ENCODE results near the gene ADAM12. TPM values are rescaled to one million over a fixed set of nuclear protein-coding genes. Genes with fewer than 3 reads are reported as not detected.

Gene ADAM12
- total RNA-seq, 2 donors from 2014 or later, result 0.46 TPM; not detected in 1

DNA sequence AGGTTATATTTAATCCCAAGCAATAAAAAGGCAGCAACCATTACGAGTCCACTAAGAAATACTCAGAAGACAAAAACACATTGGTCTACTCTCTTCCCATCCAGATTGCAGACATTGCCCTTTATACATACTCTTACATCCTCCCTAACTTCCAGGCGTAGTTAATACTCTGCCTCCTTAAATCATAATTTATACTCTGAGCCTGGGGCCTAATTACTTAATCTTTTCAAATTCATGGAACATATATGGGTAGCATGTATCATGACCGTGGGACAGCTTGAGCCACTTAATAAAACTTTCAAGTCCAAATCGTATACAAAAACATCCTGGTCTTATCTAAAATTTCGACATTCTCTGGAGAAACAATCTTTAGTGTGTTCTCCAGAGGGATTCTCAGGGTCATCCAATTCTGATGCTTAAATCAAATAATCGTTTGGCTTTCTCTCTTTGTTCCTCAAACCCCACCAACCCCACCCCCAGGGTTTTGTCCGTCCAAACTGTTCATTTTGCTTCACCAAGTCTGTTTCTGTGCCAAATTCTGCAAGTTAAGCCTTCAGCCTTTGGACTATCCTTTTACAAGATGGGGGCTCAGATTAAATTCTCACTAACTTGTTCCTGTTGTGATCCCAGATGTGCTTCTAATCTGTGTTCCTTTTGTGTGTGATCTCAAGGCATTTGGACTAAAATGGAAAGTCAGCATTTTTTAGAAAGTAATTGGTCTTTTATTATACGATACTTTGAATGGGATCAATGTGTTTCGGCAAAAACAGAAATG, 86.4 kb downstream of the ADAM12 start:
- Mint-ChIP-seq H3K4me3 (no peak overlapping the region), H3K27ac (no peak overlapping the region), H3K36me3 (ENCODE audit: low read depth) (no peaks in the 10 kb centered on the region), H3K27me3 (ENCODE audit: insufficient read depth) (peaks cover 1% of the 10 kb centered on the region), H3K9me3 (peaks cover 5% of the 10 kb centered on the region), H3K4me1 (no peaks in the 10 kb centered on the region)
- no peaks in the 10 kb centered on the region for H3K27me3 ChIP-seq (ENCODE audit: control insufficient read depth, insufficient read depth, low read length, poor library complexity, severe bottlenecking)
- WGBS, 2 experiments (ENCODE audit: insufficient coverage in 1 of 2, insufficient read length in 1 of 2), result 87 to 92% methylated on average over 7 to 9 of the region's 9 CpGs
- no peak overlapping the region for H3K4me3 ChIP-seq (ENCODE audit: low read length)
- H3K27ac ChIP-seq (ENCODE audit: low read depth, low read length), result no peak overlapping the region
- no peak for TF ChIP-seq CTCF (conservative IDR thresholded peaks at IDR 0.05)
- no peak overlapping the region for H3K9ac ChIP-seq (ENCODE audit: extremely low read depth, low read length, poor library complexity, severe bottlenecking)
- DNase-seq, result no peak
- H3K9me3 ChIP-seq (ENCODE audit: control insufficient read depth, low read length), result no peaks in the 10 kb centered on the region
- H3K36me3 ChIP-seq (ENCODE audit: control insufficient read depth, insufficient read depth, low read length), result no peaks in the 10 kb centered on the region
- no peaks in the 10 kb centered on the region for H3K4me1 ChIP-seq (ENCODE audit: control insufficient read depth, insufficient read depth, low read length)

DNA sequence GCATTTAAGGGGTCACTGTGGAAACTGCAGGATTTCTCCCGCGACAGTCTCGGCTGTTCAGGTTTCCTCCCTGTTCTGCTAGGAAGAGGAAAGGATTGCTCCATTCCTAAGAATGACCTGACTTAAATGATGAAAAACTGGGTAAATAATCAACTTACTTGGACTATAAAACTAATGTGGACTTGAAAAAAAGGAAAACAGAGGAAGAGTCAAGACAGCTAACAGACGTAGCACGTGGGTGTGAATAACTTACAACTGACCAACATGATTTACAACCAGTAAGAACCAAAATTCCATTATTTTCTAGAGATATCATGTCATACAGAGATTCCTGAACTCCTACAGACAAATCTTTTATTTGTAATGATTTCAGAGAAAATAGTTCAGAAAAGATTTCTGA, 93.8 kb downstream of the ADAM12 start:
- peaks cover 3% of the 10 kb centered on the region for H3K27me3 Mint-ChIP-seq (ENCODE audit: insufficient read depth)
- no peak for DNase-seq
- H3K36me3 Mint-ChIP-seq (ENCODE audit: low read depth), result no peaks in the 10 kb centered on the region
- no peaks in the 10 kb centered on the region for H3K36me3 ChIP-seq (ENCODE audit: control insufficient read depth, insufficient read depth, low read length)
- H3K9ac ChIP-seq (ENCODE audit: extremely low read depth, low read length, poor library complexity, severe bottlenecking), result no peak overlapping the region
- TF ChIP-seq CTCF (conservative IDR thresholded peaks at IDR 0.05), result no peak
- no peak overlapping the region for H3K4me3 ChIP-seq (ENCODE audit: low read length)
- H3K4me1 ChIP-seq (ENCODE audit: control insufficient read depth, insufficient read depth, low read length), result no peaks in the 10 kb centered on the region
- H3K4me3 Mint-ChIP-seq, result no peak overlapping the region
- H3K4me1 Mint-ChIP-seq, result no peaks in the 10 kb centered on the region
- H3K27ac Mint-ChIP-seq, result no peak overlapping the region
- no peaks in the 10 kb centered on the region for H3K9me3 ChIP-seq (ENCODE audit: control insufficient read depth, low read length)
- no peaks in the 10 kb centered on the region for H3K27me3 ChIP-seq (ENCODE audit: control insufficient read depth, insufficient read depth, low read length, poor library complexity, severe bottlenecking)
- 93 to 100% methylated on average over 3 to 5 of the region's 5 CpGs for WGBS, 2 experiments (ENCODE audit: insufficient coverage in 1 of 2, insufficient read length in 1 of 2)
- peaks cover 5% of the 10 kb centered on the region for H3K9me3 Mint-ChIP-seq
- no peak overlapping the region for H3K27ac ChIP-seq (ENCODE audit: low read depth, low read length)

GRCh38 chr10:126290232-126290631, 98.0 kb downstream of the ADAM12 start:
- Histone ChIP-seq H3K27ac (ENCODE audit: low read depth, low read length) (no peak overlapping the region), H3K27me3 (ENCODE audit: control insufficient read depth, insufficient read depth, low read length, poor library complexity, severe bottlenecking) (no peaks in the 10 kb centered on the region), H3K4me3 (ENCODE audit: low read length) (no peak overlapping the region), H3K4me1 (ENCODE audit: control insufficient read depth, insufficient read depth, low read length) (no peaks in the 10 kb centered on the region), H3K9ac (ENCODE audit: extremely low read depth, low read length, poor library complexity, severe bottlenecking) (no peak overlapping the region), H3K36me3 (ENCODE audit: control insufficient read depth, insufficient read depth, low read length) (no peaks in the 10 kb centered on the region), H3K9me3 (ENCODE audit: control insufficient read depth, low read length) (no peaks in the 10 kb centered on the region)
- H3K4me1 Mint-ChIP-seq, result no peaks in the 10 kb centered on the region
- no peak overlapping the region for H3K27ac Mint-ChIP-seq
- no peak for TF ChIP-seq CTCF (conservative IDR thresholded peaks at IDR 0.05)
- peaks cover 1% of the 10 kb centered on the region for H3K27me3 Mint-ChIP-seq (ENCODE audit: insufficient read depth)
- DNase-seq, result no peak
- no peaks in the 10 kb centered on the region for H3K36me3 Mint-ChIP-seq (ENCODE audit: low read depth)
- 94 to 96% methylated on average over 4 to 6 of the region's 6 CpGs for WGBS, 2 experiments (ENCODE audit: insufficient coverage in 1 of 2, insufficient read length in 1 of 2)
- H3K4me3 Mint-ChIP-seq, result no peak overlapping the region
- no peaks in the 10 kb centered on the region for H3K9me3 Mint-ChIP-seq

Data from endodermal cell (in vitro differentiated cells).